Measurements from ENCODE around the gene SNAPC2. TPM values are rescaled to one million over a fixed set of nuclear protein-coding genes. Genes with fewer than 3 reads are reported as not detected.

SNAPC2 gene
- 15.6 to 16.8 TPM (median 16.3 TPM) in 3 replicates for total RNA-seq

- H3K36me3 Mint-ChIP-seq, result no peaks in the 10 kb centered on the region
- peak; percentile 91 to 93 for DNase-seq (ENCODE audit: low spot score in 2 of 2, unreplicated experiment in 2 of 2)
- H3K27me3 Mint-ChIP-seq (ENCODE audit: low read depth), result peaks cover 38% of the 10 kb centered on the region
- H3K27ac Mint-ChIP-seq, result peak within 1 kb of the TSS; percentile 92
- H3K9me3 Mint-ChIP-seq, result no peaks in the 10 kb centered on the region
- TF ChIP-seq, protein P1, sequence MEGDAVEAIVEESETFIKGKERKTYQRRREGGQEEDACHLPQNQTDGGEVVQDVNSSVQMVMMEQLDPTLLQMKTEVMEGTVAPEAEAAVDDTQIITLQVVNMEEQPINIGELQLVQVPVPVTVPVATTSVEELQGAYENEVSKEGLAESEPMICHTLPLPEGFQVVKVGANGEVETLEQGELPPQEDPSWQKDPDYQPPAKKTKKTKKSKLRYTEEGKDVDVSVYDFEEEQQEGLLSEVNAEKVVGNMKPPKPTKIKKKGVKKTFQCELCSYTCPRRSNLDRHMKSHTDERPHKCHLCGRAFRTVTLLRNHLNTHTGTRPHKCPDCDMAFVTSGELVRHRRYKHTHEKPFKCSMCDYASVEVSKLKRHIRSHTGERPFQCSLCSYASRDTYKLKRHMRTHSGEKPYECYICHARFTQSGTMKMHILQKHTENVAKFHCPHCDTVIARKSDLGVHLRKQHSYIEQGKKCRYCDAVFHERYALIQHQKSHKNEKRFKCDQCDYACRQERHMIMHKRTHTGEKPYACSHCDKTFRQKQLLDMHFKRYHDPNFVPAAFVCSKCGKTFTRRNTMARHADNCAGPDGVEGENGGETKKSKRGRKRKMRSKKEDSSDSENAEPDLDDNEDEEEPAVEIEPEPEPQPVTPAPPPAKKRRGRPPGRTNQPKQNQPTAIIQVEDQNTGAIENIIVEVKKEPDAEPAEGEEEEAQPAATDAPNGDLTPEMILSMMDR (IDR thresholded peaks at IDR 0.05; ENCODE audit: unreplicated experiment), result peak; percentile 33
- peaks cover 28% of the 10 kb centered on the region for H3K4me1 Mint-ChIP-seq
- H3K4me3 Mint-ChIP-seq, result peak within 1 kb of the TSS; percentile 70
Observed at GRCh38 chr19:7919610-7920518, at the start of gene SNAPC2. SNAPC2 (plus strand) TSS chr19:7920338; CDS start chr19:7920367, 29 bp downstream.

- TF ChIP-seq, protein P1 (IDR thresholded peaks at IDR 0.05; ENCODE audit: unreplicated experiment), result no peak
- H3K4me3 Mint-ChIP-seq, result peak overlapping the region; percentile 64
- DNase-seq (ENCODE audit: low spot score in 2 of 2, unreplicated experiment in 2 of 2), result peak in 1 of 2 experiments; percentile 64
- H3K9me3 Mint-ChIP-seq, result no peaks in the 10 kb centered on the region
- peaks cover 55% of the 10 kb centered on the region for H3K27me3 Mint-ChIP-seq (ENCODE audit: low read depth)
- H3K36me3 Mint-ChIP-seq, result no peaks in the 10 kb centered on the region
- H3K27ac Mint-ChIP-seq, result peak overlapping the region; percentile 97
- H3K4me1 Mint-ChIP-seq, result peaks cover 27% of the 10 kb centered on the region
Observed at GRCh38 chr19:7870571-7871436, 49.3 kb upstream of the SNAPC2 start.

GRCh38 chr19:7871437-7872305 lies 48.5 kb upstream of the SNAPC2 start:
- TF ChIP-seq, protein P1 (IDR thresholded peaks at IDR 0.05; ENCODE audit: unreplicated experiment), result no peak
- peak; percentile 99 to 100 for DNase-seq (ENCODE audit: low spot score in 2 of 2, unreplicated experiment in 2 of 2)
- no peaks in the 10 kb centered on the region for H3K36me3 Mint-ChIP-seq
- peaks cover 55% of the 10 kb centered on the region for H3K27me3 Mint-ChIP-seq (ENCODE audit: low read depth)
- peaks cover 27% of the 10 kb centered on the region for H3K4me1 Mint-ChIP-seq
- no peaks in the 10 kb centered on the region for H3K9me3 Mint-ChIP-seq
- H3K4me3 Mint-ChIP-seq, result peak overlapping the region; percentile 64
- H3K27ac Mint-ChIP-seq, result peak overlapping the region; percentile 97

GRCh38 chr19:7872306-7873204 lies 47.6 kb upstream of the SNAPC2 start:
- Mint-ChIP-seq H3K27me3 (ENCODE audit: low read depth) (peaks cover 46% of the 10 kb centered on the region), H3K9me3 (no peaks in the 10 kb centered on the region), H3K4me1 (peaks cover 31% of the 10 kb centered on the region), H3K27ac (peak overlapping the region; percentile 97), H3K4me3 (peak overlapping the region; percentile 64), H3K36me3 (no peaks in the 10 kb centered on the region)
- TF ChIP-seq, protein P1 (IDR thresholded peaks at IDR 0.05; ENCODE audit: unreplicated experiment), result no peak
- no peak for DNase-seq (ENCODE audit: low spot score in 2 of 2, unreplicated experiment in 2 of 2)
